ENCODE data around the gene BAG3. TPM values are rescaled to one million over a fixed set of nuclear protein-coding genes. Genes with fewer than 3 reads are reported as not detected.

Gene BAG3
- total and polyA plus RNA-seq, 3 experiments from 2014 or later, result 11.3 to 12.5 (median 12.0) TPM

GRCh38 chr10:119633538-119634218 is 17.5 kb upstream of the BAG3 start:
- Mint-ChIP-seq H3K4me1 (no peaks in the 10 kb centered on the region), H3K4me3 (no peak overlapping the region), H3K27me3 (no peaks in the 10 kb centered on the region), H3K9me3 (no peaks in the 10 kb centered on the region), H3K27ac (no peak overlapping the region), H3K36me3 (no peaks in the 10 kb centered on the region)
- no peaks in the 10 kb centered on the region for H3K9me3 ChIP-seq (ENCODE audit: low read length)
- no peak overlapping the region for H3K27ac ChIP-seq (ENCODE audit: low read depth, low read length)
- ChIA-PET CTCF (interaction anchor here (1.2 to 2.0 kb wide), 2 partner anchors 9 to 427 kb away, joined by 3 to 10 read pairs; no protein-coding TSS in a partner anchor), POLR2A (interaction anchor here (0.6 kb wide), 1 partner anchor 91 kb away, joined by 4 read pairs; no protein-coding TSS in a partner anchor)
- no peak for DNase-seq
- no peak overlapping the region for H3K4me3 ChIP-seq (ENCODE audit: low read length)
- no peaks in the 10 kb centered on the region for H3K4me1 ChIP-seq (ENCODE audit: insufficient read depth, low read length)
- H3K36me3 ChIP-seq (ENCODE audit: insufficient read depth, low read length), result no peaks in the 10 kb centered on the region
- H3K27me3 ChIP-seq (ENCODE audit: insufficient read depth, low read length, poor library complexity, severe bottlenecking), result no peaks in the 10 kb centered on the region

- no peaks in the 10 kb centered on the region for H3K27me3 ChIP-seq (ENCODE audit: insufficient read depth, low read length, poor library complexity, severe bottlenecking)
- H3K27me3 Mint-ChIP-seq, result no peaks in the 10 kb centered on the region
- no peaks in the 10 kb centered on the region for H3K36me3 ChIP-seq (ENCODE audit: insufficient read depth, low read length)
- no peak for DNase-seq
- H3K36me3 Mint-ChIP-seq, result no peaks in the 10 kb centered on the region
- CTCF ChIA-PET, result interaction anchor here (1.0 to 2.0 kb wide), 2 partner anchors 9 to 101 kb away, joined by 3 to 10 read pairs; no protein-coding TSS in a partner anchor
- no peak overlapping the region for H3K27ac ChIP-seq (ENCODE audit: low read depth, low read length)
- no peaks in the 10 kb centered on the region for H3K4me1 ChIP-seq (ENCODE audit: insufficient read depth, low read length)
- no peak overlapping the region for H3K27ac Mint-ChIP-seq
- H3K9me3 ChIP-seq (ENCODE audit: low read length), result no peaks in the 10 kb centered on the region
- no peak overlapping the region for H3K4me3 Mint-ChIP-seq
- no peaks in the 10 kb centered on the region for H3K9me3 Mint-ChIP-seq
- no peaks in the 10 kb centered on the region for H3K4me1 Mint-ChIP-seq
- H3K4me3 ChIP-seq (ENCODE audit: low read length), result no peak overlapping the region
- POLR2A ChIA-PET, result interaction anchor here (0.6 kb wide), 1 partner anchor 91 kb away, joined by 4 read pairs; no protein-coding TSS in a partner anchor
Measured at GRCh38 chr10:119634219-119634544, 17.0 kb upstream of the BAG3 start.

- Histone ChIP-seq H3K36me3 (ENCODE audit: insufficient read depth, low read length) (no peaks in the 10 kb centered on the region), H3K4me1 (ENCODE audit: insufficient read depth, low read length) (peaks cover 9% of the 10 kb centered on the region), H3K9me3 (ENCODE audit: low read length) (no peaks in the 10 kb centered on the region), H3K27ac (ENCODE audit: low read depth, low read length) (no peak overlapping the region), H3K4me3 (ENCODE audit: low read length) (no peak overlapping the region), H3K27me3 (ENCODE audit: insufficient read depth, low read length, poor library complexity, severe bottlenecking) (no peaks in the 10 kb centered on the region)
- ChIA-PET CTCF (no interaction called here), POLR2A (no interaction called here)
- no peaks in the 10 kb centered on the region for H3K9me3 Mint-ChIP-seq
- H3K27me3 Mint-ChIP-seq, result peaks cover 0 to 2% of the 10 kb centered on the region in 2 donors
- no peaks in the 10 kb centered on the region for H3K36me3 Mint-ChIP-seq
- no peak overlapping the region for H3K27ac Mint-ChIP-seq
- peaks cover 10 to 21% (median 19%) of the 10 kb centered on the region in 3 donors for H3K4me1 Mint-ChIP-seq
- DNase-seq, result no peak
- no peak overlapping the region for H3K4me3 Mint-ChIP-seq
Measured at GRCh38 chr10:119637631-119638030, 13.5 kb upstream of the BAG3 start.

GRCh38 chr10:119638982-119639381 is 12.2 kb upstream of the BAG3 start:
- DNase-seq, result no peak
- ChIA-PET CTCF (no interaction called here), POLR2A (no interaction called here)
- H3K4me3 ChIP-seq (ENCODE audit: low read length), result no peak overlapping the region
- Mint-ChIP-seq H3K4me3 (no peak overlapping the region), H3K9me3 (peaks cover 0 to 2% (median 0%) of the 10 kb centered on the region in 5 donors), H3K27ac (no peak overlapping the region), H3K36me3 (no peaks in the 10 kb centered on the region), H3K27me3 (peaks cover 0 to 4% of the 10 kb centered on the region in 2 donors), H3K4me1 (peaks cover 21 to 34% (median 32%) of the 10 kb centered on the region in 3 donors)
- H3K27ac ChIP-seq (ENCODE audit: low read depth, low read length), result no peak overlapping the region
- no peaks in the 10 kb centered on the region for H3K27me3 ChIP-seq (ENCODE audit: insufficient read depth, low read length, poor library complexity, severe bottlenecking)
- no peaks in the 10 kb centered on the region for H3K36me3 ChIP-seq (ENCODE audit: insufficient read depth, low read length)
- H3K9me3 ChIP-seq (ENCODE audit: low read length), result no peaks in the 10 kb centered on the region
- peaks cover 22% of the 10 kb centered on the region for H3K4me1 ChIP-seq (ENCODE audit: insufficient read depth, low read length)

GRCh38 chr10:119640384-119640783 is 10.8 kb upstream of the BAG3 start:
- Histone ChIP-seq H3K4me3 (ENCODE audit: low read length) (no peak overlapping the region), H3K27ac (ENCODE audit: low read depth, low read length) (no peak overlapping the region), H3K27me3 (ENCODE audit: insufficient read depth, low read length, poor library complexity, severe bottlenecking) (no peaks in the 10 kb centered on the region), H3K4me1 (ENCODE audit: insufficient read depth, low read length) (peaks cover 22% of the 10 kb centered on the region), H3K9me3 (ENCODE audit: low read length) (peaks cover 7% of the 10 kb centered on the region), H3K36me3 (ENCODE audit: insufficient read depth, low read length) (no peaks in the 10 kb centered on the region)
- Mint-ChIP-seq H3K36me3 (no peaks in the 10 kb centered on the region), H3K27me3 (peaks cover 0 to 4% of the 10 kb centered on the region in 2 donors), H3K4me3 (no peak overlapping the region), H3K9me3 (peaks cover 0 to 2% (median 0%) of the 10 kb centered on the region in 5 donors), H3K27ac (no peak overlapping the region), H3K4me1 (peaks cover 21 to 34% (median 32%) of the 10 kb centered on the region in 3 donors)
- DNase-seq, result no peak
- ChIA-PET POLR2A (no interaction called here), CTCF (no interaction called here)

- ChIA-PET CTCF (no interaction called here), POLR2A (interaction anchor here (0.8 kb wide), 1 partner anchor 10 kb away, joined by 3 read pairs; the partner anchor contains the start of gene BAG3)
Measured at GRCh38 chr10:119640875-119641526, 10.2 kb upstream of the BAG3 start.

GRCh38 chr10:119642556-119643111 is 8.5 kb upstream of the BAG3 start:
- peaks cover 0 to 5% (median 0%) of the 10 kb centered on the region in 3 donors for H3K36me3 Mint-ChIP-seq
- POLR2A ChIA-PET, result interaction anchor here (0.7 to 1.6 kb wide), 2 partner anchors 9 to 11 kb away, joined by 3 to 9 read pairs; partner anchors contain the start of gene BAG3
- H3K9me3 ChIP-seq (ENCODE audit: low read length), result peaks cover 7% of the 10 kb centered on the region
- H3K4me1 ChIP-seq (ENCODE audit: insufficient read depth, low read length), result peaks cover 22% of the 10 kb centered on the region
- H3K36me3 ChIP-seq (ENCODE audit: insufficient read depth, low read length), result no peaks in the 10 kb centered on the region
- CTCF ChIA-PET, result interaction anchor here (1.1 to 2.8 kb wide), 4 partner anchors 8 to 364 kb away, joined by 3 to 10 read pairs (median 3); partner anchors contain the start of gene BAG3
- H3K27me3 ChIP-seq (ENCODE audit: insufficient read depth, low read length, poor library complexity, severe bottlenecking), result no peaks in the 10 kb centered on the region
- no peak overlapping the region for H3K4me3 ChIP-seq (ENCODE audit: low read length)
- no peak overlapping the region for H3K27ac ChIP-seq (ENCODE audit: low read depth, low read length)
- peak in 3 of 5 donors; percentile 16 to 73 (median 57) for DNase-seq
- peaks cover 0 to 10% (median 0%) of the 10 kb centered on the region in 5 donors for H3K9me3 Mint-ChIP-seq
- peak overlapping the region; percentile 7 to 80 (median 68) for H3K4me3 Mint-ChIP-seq
- peaks cover 0 to 4% of the 10 kb centered on the region in 2 donors for H3K27me3 Mint-ChIP-seq
- peaks cover 21 to 34% (median 32%) of the 10 kb centered on the region in 3 donors for H3K4me1 Mint-ChIP-seq
- peak overlapping the region; percentile 30 to 92 (median 67) for H3K27ac Mint-ChIP-seq

More at GRCh38 chr10:119640875-119641526, 10.2 kb upstream of the BAG3 start:
- peaks cover 21 to 34% (median 32%) of the 10 kb centered on the region in 3 donors for H3K4me1 Mint-ChIP-seq
- Histone ChIP-seq H3K4me3 (ENCODE audit: low read length) (no peak overlapping the region), H3K9me3 (ENCODE audit: low read length) (peaks cover 7% of the 10 kb centered on the region), H3K4me1 (ENCODE audit: insufficient read depth, low read length) (peaks cover 22% of the 10 kb centered on the region), H3K27me3 (ENCODE audit: insufficient read depth, low read length, poor library complexity, severe bottlenecking) (no peaks in the 10 kb centered on the region), H3K27ac (ENCODE audit: low read depth, low read length) (no peak overlapping the region), H3K36me3 (ENCODE audit: insufficient read depth, low read length) (no peaks in the 10 kb centered on the region)
- DNase-seq, result no peak
- no peak overlapping the region for H3K4me3 Mint-ChIP-seq
- H3K27ac Mint-ChIP-seq, result peak overlapping the region in 1 of 8 donors; percentile 27
- H3K36me3 Mint-ChIP-seq, result peaks cover 0 to under 1% (median 0%) of the 10 kb centered on the region in 3 donors
- H3K27me3 Mint-ChIP-seq, result peaks cover 0 to 4% of the 10 kb centered on the region in 2 donors
- H3K9me3 Mint-ChIP-seq, result peaks cover 0 to 4% (median 0%) of the 10 kb centered on the region in 5 donors
